MG63 (cell line): ENCODE results near the gene EIF4E. TPM values are rescaled to one million over a fixed set of nuclear protein-coding genes. Genes with fewer than 3 reads are reported as not detected.

ENCODE experiments used
- DNase-seq: peaks from one replicate; pipeline ENCODE4 v3.0.0-alpha.2; 2020
- H3K27me3 ChIP-seq: fragments of 250-450 bp; sonication (Bioruptor Pico); 2 replicates; pipeline ENCODE4 v1.5.1; 2020; ENCODE audit warnings: mild to moderate bottlenecking, moderate library complexity
- H3K36me3 ChIP-seq: fragments of 250-450 bp; sonication (Bioruptor Pico); 2 replicates; pipeline ENCODE4 v1.5.1; 2020; ENCODE audit warnings: mild to moderate bottlenecking, moderate library complexity
- H3K4me3 ChIP-seq: fragments of 250-450 bp; sonication (Bioruptor Pico); 2 replicates; pipeline ENCODE4 v1.5.1; 2020; ENCODE audit warnings: mild to moderate bottlenecking, moderate library complexity
- H3K9me3 ChIP-seq: fragments of 250-450 bp; sonication (Bioruptor Pico); 2 replicates; pipeline ENCODE4 v1.5.1; 2020; ENCODE audit warnings: mild to moderate bottlenecking, moderate library complexity
- total RNA-seq: library from RNA; depleted of rRNA; stranded (reverse); fragments of >200 nt; shearing (Covaris generic); gene quantifications from 2 replicates; pipeline ENCODE4 v1.2.3, GENCODE V29; 2014; ENCODE audit warnings: low replicate concordance; rRNA removed

EIF4E gene, protein sequence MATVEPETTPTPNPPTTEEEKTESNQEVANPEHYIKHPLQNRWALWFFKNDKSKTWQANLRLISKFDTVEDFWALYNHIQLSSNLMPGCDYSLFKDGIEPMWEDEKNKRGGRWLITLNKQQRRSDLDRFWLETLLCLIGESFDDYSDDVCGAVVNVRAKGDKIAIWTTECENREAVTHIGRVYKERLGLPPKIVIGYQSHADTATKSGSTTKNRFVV
- total RNA-seq: 81.2 and 236 TPM in 2 replicates

DNA sequence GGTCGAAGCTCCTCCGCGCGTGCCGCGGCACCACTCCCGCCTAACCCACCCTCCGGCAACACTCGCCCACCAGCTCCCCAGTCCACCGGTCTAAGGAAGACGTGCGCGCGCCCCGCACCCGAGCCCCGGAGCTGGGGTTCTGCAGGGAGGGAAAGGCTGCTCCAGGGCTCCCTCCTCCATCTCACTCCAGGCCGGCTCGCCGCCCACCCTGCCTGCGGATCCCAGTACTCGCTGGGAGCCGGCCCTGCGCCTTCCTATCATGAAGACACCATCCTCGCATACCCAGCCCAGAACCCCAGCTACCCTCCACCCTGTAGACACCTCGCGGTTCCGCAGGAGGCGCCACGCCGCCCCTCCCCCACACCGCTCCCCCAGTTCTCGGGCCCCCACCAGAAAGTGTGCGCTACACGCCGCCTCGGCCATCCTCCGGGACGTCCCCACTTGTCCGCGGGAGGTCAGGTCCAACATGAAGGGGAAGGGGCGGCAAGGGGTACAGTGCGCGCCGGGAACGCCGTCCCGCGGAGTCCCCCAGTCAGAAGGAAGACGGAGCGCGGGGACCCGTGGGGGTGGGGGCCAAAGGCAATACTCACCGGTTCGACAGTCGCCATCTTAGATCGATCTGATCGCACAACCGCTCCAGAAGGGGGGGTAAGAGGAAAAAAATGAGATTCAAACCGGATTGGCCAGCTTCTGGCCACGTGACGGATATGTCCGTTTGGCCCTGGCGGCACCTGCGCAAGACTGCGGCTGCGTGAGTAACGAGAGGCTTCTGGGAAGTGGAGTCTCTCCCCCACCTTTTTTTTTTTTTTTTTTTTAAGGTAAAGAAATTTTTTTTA is at the start of gene EIF4E:
TSS of gene EIF4E (minus strand) at position 629 of the 836 bp plus-strand sequence. CDS start at position 608, 21 bp downstream.
- Histone ChIP-seq H3K36me3 (peaks cover 23% of the 10 kb centered on the region), H3K9me3 (no peaks in the 10 kb centered on the region), H3K4me3 (peak within 1 kb of the TSS; percentile 96), H3K27me3 (no peaks in the 10 kb centered on the region)
- peak; percentile 95 for DNase-seq

DNA sequence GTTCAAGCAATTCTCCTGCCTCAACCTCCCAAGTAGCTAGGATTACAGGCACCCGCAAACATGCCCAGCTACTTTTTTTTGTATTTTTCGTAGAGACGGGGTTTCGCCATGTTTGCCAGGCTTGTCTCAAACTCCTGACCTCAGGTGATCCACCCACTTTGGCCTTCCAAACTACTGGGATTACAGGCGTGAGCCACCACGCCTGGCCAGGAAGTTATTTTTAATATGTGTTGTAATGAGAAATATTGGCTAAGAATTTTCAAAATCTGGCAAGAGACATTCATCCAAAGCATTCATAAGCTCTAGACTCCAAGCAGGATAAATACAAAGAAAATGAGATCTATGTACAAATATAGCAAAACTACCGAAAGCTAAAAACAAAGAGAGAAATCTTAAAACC is 48.6 kb upstream of the EIF4E start:
- no peaks in the 10 kb centered on the region for H3K27me3 ChIP-seq
- no peak overlapping the region for H3K4me3 ChIP-seq
- H3K9me3 ChIP-seq: no peaks in the 10 kb centered on the region
- no peaks in the 10 kb centered on the region for H3K36me3 ChIP-seq
- peak; percentile 1 for DNase-seq

DNA sequence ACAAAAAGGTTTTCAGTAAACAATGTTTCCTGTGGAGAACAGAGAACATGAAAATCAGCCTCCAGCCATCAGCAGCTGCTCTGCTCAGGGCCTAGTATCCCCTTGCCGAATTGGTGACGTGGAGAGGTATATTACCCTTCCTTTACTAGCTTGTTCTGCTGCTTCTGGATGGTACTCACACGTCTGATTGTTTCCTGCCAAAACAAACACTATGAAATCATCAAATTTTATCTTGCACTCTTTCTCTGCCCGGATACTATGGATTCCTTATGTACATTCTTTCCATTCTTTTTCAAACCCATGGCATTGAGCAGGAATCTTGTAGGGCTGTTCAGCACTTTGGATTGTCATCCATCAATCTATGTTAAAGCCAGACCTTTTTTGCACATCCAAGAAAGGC is 47.8 kb upstream of the EIF4E start:
- no peaks in the 10 kb centered on the region for H3K36me3 ChIP-seq
- DNase-seq: peak; percentile 2
- no peaks in the 10 kb centered on the region for H3K27me3 ChIP-seq
- H3K9me3 ChIP-seq: no peaks in the 10 kb centered on the region
- H3K4me3 ChIP-seq: no peak overlapping the region

DNA sequence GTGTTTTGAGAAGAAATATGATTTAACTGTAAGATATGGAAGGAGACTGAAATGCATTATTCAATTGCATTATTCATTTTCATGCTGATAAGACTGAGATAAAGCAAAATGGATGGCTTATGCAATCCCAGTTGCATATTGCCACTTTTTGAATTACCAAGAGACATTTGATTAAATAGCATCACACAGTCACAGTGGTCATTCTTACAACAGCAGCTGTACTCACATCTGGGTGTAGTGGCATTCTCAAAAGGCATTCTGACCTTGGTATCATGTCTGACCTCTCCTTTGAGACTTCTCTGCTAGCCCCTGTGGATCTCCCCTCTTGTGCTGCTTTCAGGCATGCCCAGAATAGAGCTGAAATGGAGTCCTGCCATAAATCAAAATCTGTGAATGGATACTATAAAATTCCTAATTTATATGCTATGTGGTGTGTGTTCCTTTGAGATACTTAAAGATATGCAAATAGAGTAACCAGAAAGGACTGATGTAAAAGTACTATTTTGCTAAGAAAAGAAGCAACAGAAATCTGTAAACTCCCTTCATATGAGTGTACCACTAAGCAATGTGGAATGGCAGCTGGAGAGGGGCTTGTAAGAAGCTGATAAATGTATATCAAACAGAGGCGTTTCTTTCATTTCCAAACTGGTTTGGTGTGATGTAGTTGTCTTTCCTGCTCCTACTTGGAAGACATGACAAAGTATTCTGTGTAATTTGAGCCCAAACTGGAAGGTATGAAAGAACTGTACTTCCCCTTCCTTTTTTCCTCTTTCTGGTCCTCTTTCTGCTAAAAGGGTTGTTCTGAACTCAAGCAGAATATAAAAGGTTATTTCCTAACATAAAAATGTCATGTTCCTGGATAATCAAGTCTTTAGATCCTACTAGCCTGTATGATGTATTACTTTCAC is 41.2 kb upstream of the EIF4E start:
- Histone ChIP-seq H3K4me3 (no peak overlapping the region), H3K27me3 (no peaks in the 10 kb centered on the region)
- DNase-seq: no peak

DNA sequence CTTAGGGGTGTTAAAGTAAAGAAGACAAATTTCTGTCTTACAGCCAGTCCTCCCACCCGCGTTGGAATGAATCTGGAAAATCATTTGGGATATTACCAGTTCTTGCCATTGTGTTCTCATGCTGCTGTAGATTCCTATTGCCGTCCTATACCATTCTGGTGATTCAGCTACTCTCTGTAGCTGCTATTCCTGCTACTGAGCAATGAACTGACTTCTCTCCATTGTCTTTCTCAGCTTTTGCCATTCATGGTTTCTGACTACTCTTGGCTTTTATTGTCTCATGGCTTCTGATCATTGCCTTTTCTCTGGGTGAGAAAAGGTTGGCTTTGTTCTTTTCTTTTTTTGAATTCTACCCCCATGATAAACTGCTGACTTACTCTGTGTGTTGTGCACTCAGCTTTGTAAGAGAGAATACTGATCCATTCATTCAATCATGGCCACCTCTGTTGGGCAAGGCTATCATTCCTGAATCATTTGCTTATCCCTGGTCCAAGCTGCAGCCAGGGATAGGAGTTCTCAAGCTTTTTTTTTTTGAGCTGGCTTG is 38.9 kb upstream of the EIF4E start:
- no peak for DNase-seq
- no peaks in the 10 kb centered on the region for H3K9me3 ChIP-seq
- H3K27me3 ChIP-seq: no peaks in the 10 kb centered on the region
- no peaks in the 10 kb centered on the region for H3K36me3 ChIP-seq
- H3K4me3 ChIP-seq: no peak overlapping the region

More for the DNA sequence above, 41.2 kb upstream of the EIF4E start:
- no peaks in the 10 kb centered on the region for H3K9me3 ChIP-seq
- no peaks in the 10 kb centered on the region for H3K36me3 ChIP-seq

DNA sequence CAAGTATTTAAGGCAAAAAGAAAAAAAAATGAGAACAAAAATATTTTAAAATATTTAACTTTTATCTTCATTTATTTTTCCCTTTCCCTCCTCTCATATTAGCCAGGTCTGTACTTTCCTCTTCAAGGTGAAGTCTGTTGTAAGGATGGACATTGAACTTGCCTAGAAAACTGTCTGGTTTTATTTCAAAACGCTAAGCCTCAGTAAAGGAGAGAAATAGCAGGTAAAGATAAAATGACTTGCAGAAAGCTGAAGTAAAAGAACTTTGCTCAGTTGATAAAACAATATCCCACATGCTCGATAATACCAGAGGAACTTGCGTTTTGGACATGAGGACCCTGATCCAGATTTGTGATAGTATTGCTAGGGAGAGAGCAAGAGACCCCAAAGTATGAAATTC is 38.0 kb upstream of the EIF4E start:
- no peaks in the 10 kb centered on the region for H3K9me3 ChIP-seq

DNA sequence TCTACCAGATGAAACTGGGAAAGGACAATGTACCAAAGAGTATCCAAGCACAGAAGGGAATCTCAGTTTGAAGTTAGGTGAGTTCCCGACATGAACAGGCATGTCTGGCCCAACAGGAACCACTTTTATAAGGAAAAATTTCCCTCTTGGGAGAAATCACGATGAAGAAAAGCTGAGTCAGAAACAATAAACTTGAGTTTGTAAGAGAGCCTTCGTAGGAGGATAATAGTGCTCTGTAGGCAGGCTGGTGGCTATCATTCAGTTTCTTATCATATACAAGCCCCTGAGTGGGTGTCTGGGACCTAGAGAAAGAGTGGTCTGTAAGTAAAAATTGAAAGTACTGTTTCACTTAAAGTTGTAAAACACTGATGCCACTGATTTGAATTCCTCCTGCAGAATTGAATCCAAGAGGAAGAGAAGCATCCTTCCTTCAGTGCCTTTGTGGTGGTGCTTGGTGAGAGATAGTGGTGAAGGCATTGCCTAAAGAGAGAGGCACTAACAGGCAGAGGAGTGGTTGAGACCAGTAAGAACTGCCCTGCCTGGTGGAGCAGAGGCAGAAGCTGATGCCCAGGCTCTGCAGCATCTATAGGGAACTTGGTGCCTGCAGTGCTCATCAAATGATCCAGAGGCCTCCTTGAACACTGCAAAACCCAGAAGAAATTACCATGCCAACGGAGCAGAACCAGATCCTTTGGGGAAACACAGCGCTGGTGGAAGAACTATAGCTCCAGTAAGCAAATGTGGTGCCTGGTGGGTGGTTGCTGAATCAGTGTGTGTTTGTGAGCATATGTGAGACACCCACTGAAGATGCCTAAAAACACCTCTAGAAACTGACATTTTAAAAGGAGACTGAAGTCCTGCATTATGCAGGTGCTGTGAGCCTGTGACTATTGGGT is 34.9 kb upstream of the EIF4E start:
- H3K9me3 ChIP-seq: no peaks in the 10 kb centered on the region
- no peaks in the 10 kb centered on the region for H3K27me3 ChIP-seq
- H3K4me3 ChIP-seq: no peak overlapping the region
- no peak for DNase-seq
- no peaks in the 10 kb centered on the region for H3K36me3 ChIP-seq

More for the DNA sequence above, 38.0 kb upstream of the EIF4E start:
- Histone ChIP-seq H3K36me3 (no peaks in the 10 kb centered on the region), H3K27me3 (no peaks in the 10 kb centered on the region), H3K4me3 (no peak overlapping the region)
- no peak for DNase-seq

DNA sequence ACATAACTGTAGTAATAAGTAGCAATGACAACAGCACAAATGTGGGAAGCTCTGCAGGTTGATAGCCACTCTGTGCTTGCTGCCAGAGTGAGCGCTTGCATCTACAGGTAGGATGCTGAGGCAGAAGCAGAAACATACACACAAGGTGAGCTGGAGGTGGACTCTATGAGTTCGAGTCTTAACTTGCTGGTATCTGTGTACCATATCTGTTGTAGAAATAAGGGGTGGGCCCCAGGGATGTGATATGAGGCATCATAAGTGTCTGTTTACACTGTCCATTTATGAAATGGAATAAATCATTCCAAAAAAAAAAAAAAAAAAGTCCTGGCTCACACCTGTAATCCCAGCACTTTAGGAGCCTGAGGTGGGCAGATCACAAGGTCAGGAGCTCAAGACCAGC is 32.8 kb upstream of the EIF4E start:
- no peaks in the 10 kb centered on the region for H3K36me3 ChIP-seq

DNA sequence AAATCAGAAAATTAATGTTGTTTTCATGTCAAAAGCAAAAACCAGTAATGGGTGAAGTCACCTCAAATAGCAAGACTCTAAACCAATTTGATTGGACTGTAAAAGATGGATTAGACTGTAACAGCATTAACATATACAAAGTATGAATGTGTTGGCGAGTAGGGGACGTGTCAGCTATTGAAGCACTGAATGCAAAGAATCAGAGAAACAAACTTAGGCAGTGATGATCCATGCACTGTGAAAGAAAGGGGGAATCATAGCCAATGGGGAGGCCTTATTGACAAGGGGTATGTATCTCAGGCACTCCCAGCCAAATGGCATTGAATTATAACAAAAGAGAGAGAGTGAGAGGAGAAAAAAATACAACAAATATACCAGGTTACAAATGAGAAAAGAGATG is 30.5 kb upstream of the EIF4E start:
- H3K27me3 ChIP-seq: no peaks in the 10 kb centered on the region
- no peak for DNase-seq
- no peaks in the 10 kb centered on the region for H3K36me3 ChIP-seq
- no peak overlapping the region for H3K4me3 ChIP-seq
- no peaks in the 10 kb centered on the region for H3K9me3 ChIP-seq

More for the DNA sequence above, 32.8 kb upstream of the EIF4E start:
- Histone ChIP-seq H3K27me3 (no peaks in the 10 kb centered on the region), H3K4me3 (no peak overlapping the region), H3K9me3 (no peaks in the 10 kb centered on the region)
- no peak for DNase-seq

DNA sequence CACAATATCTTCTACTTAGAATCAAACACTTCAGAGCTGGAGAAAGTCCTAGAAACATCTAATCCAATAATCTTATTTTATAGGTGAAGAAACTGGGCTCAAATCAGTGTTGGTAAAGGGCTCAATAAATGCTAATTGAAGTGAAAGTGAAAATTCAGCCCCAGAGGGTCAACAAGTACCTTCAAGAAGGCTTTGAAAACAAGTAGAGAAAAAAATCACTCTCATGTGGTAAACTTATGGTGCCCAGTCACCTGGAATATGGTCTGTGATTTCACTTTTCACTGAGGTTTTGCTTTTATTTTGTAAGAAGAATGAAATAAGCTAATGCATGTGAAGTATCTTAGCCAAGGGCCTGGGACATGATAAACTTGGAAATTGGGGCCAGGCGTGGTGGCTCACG is 29.1 kb upstream of the EIF4E start:
- no peak overlapping the region for H3K4me3 ChIP-seq
- H3K9me3 ChIP-seq: no peaks in the 10 kb centered on the region
- H3K27me3 ChIP-seq: no peaks in the 10 kb centered on the region
- no peak for DNase-seq
- H3K36me3 ChIP-seq: no peaks in the 10 kb centered on the region

DNA sequence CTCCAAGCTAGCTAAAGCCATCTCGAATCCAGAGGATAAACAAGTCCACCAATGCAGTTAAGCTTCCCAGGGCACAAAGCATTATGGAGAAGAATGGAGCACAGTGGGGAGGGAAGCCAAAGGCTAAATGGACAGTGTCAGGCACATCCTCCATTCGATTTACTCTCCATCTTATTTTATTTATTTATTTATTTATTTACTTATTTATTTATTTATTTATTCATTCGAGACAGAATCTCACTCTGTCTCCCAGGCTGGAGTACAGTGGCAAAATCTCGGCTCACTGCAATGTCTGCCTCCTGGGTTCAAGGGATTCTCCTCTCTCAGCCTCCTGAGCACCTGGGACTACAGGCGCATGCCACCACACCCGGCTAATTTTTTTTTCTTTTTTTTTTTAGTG is 26.3 kb upstream of the EIF4E start:
- Histone ChIP-seq H3K9me3 (no peaks in the 10 kb centered on the region), H3K4me3 (no peak overlapping the region), H3K36me3 (no peaks in the 10 kb centered on the region), H3K27me3 (no peaks in the 10 kb centered on the region)
- DNase-seq: no peak

DNA sequence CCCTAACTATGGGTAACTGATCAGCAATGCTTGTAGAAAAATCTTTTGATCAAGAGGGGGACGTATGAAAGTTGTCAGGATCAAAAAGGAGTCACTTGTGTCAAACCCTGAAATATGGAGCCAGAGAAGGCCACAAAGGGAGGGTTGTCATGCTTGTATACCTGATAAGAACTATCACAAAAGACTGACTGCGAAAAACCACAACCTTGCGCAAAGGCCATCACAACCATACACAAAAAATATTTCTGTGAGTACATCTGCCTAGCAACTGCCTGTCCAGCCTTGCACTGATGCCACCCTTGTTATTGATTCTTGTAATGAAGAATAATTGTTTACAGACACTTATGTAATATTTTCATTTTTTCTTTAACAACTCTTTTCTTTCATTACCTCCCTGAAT is 22.8 kb upstream of the EIF4E start:
- Histone ChIP-seq H3K4me3 (no peak overlapping the region), H3K9me3 (no peaks in the 10 kb centered on the region), H3K36me3 (no peaks in the 10 kb centered on the region), H3K27me3 (no peaks in the 10 kb centered on the region)
- DNase-seq: no peak

DNA sequence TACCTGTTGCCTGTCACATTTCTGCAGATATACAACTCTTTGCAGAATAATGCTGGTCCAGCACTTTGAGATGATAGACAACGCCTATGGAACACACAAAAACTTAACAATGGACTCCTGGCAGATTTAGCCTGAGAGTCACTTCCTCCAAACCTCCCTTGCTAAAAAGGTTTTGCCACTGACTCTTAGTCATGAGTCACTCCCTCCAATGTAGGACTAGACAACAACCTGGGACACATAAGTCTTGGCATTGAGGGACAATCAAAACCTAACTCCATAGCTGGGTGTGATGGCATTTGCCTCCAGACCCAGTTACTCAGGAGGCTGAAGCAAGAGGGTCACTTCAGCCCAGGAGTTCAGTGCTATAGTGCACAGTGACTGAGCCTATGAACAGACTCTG is 22.0 kb upstream of the EIF4E start:
- no peaks in the 10 kb centered on the region for H3K36me3 ChIP-seq
- no peak overlapping the region for H3K4me3 ChIP-seq
- H3K9me3 ChIP-seq: no peaks in the 10 kb centered on the region
- no peak for DNase-seq
- H3K27me3 ChIP-seq: no peaks in the 10 kb centered on the region

DNA sequence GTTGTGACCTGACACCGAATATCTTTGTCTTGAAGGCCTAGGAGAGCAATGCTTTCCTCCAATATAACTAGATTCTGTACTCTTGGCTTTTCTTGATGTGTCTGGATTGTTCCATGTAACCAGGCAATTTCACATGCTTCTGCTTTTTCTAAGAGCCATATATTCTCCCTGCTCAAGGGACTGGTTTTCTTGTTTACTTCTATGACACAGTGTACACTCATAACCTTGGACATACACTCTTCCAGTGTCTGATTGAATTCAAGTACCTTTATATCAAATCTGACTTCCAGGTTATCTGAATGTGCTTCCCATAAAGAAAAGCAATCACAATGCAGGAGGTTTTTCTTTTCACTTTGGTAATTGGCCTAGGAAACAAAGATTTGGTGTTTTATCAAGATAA is 17.4 kb upstream of the EIF4E start:
- no peaks in the 10 kb centered on the region for H3K9me3 ChIP-seq
- H3K36me3 ChIP-seq: no peaks in the 10 kb centered on the region
- H3K4me3 ChIP-seq: no peak overlapping the region
- no peak for DNase-seq
- no peaks in the 10 kb centered on the region for H3K27me3 ChIP-seq

DNA sequence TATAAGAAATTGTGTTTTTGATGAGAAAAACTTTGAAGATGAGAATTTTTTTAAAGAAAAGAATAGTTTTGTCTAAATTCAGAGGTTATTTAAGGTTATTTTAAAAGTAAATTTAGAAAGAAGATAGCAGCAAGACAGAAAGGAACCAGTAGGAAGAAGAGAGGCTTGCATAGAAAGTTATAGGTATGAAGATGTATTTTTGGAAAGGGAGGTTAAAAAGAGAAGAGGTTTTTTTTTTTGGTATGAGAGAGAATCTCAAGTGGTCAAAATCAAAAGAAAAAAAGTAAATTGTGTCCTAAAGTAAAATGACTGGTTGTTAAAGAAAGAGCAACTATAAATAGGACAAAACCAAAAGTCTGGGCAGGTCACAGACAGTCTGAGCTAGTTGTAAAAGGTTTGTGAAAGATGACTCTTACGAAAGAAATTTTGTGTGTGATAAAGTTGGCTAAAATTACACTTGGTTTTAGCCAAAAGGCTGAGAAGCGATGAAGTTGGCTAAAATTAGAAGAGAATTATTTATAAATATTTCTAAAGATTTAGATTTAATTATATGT is 16.4 kb upstream of the EIF4E start:
- Histone ChIP-seq H3K36me3 (no peaks in the 10 kb centered on the region), H3K27me3 (no peaks in the 10 kb centered on the region), H3K9me3 (no peaks in the 10 kb centered on the region), H3K4me3 (no peak overlapping the region)
- no peak for DNase-seq

DNA sequence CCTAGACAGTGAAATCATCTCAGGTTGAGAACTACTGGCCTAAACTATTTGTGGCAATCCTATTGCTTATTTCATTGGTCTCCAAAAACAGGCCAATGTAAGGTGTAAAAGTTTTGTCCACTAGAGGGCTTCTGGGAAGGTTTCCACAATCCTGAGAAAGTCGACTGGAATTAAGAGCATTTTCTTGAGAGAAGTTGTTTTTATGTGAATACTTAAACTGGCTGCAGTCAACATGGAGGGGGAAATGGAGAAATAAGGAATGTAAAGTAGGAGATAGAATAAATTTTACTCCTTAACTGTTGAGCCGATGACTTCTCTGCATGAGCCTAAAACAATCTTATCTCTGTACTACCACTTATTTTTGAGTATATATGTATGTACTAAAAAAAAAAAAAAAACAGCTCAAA is 11.0 kb upstream of the EIF4E start:
- Histone ChIP-seq H3K36me3 (no peaks in the 10 kb centered on the region), H3K9me3 (no peaks in the 10 kb centered on the region), H3K27me3 (no peaks in the 10 kb centered on the region), H3K4me3 (no peak overlapping the region)
- no peak for DNase-seq
